Measurements from ENCODE around the gene COMMD6. TPM values are rescaled to one million over a fixed set of nuclear protein-coding genes. Genes with fewer than 3 reads are reported as not detected.
"Not testable (repeated sequence)": the region's sequence is repeated elsewhere in the genome, so short reads cannot be mapped to it uniquely, and the experiment has no call there.

COMMD6 gene
- total RNA-seq, 2 experiments from 2014 or later, result 103 to 121 TPM

DNA sequence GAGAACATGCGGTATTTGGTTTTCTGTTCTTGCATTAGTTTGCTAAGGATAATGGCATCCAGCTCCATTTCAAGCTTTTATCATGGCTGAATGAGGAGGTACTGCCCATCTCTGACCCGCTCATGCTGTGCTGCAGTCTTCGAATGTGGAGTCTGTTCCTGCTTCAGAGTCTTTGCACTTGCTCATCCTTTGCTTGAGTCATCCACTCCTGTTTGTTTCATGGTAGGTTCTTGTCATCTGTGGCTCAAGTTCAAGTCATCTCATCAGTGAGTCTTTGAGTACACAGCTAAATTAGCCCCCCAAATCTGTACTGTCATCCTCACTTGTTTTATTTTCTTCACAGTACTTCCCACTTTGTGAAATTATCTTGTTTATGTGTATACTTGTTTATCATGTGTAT, 17.3 kb upstream of the COMMD6 start:
- ATAC-seq (peak; percentile 80), DNase-seq (peak; percentile 25)
- H3K4me1 Mint-ChIP-seq, result peaks cover 66% of the 10 kb centered on the region
- no peaks in the 10 kb centered on the region for H3K9me3 Mint-ChIP-seq (ENCODE audit: low read depth)
- H3K27ac Mint-ChIP-seq, result peak overlapping the region; percentile 62
- no peak overlapping the region for H3K4me3 Mint-ChIP-seq
- ChIA-PET CTCF (interaction anchor here (0.8 kb wide), 1 partner anchor 14 kb away, joined by 4 read pairs; no protein-coding TSS in a partner anchor), POLR2A (interaction anchor here (0.6 kb wide), 1 partner anchor 15 kb away, joined by 3 read pairs; no protein-coding TSS in a partner anchor)
- peaks cover 38% of the 10 kb centered on the region for H3K36me3 Mint-ChIP-seq (ENCODE audit: low read depth)
- no peaks in the 10 kb centered on the region for H3K27me3 Mint-ChIP-seq
- intact Hi-C loops (cut with DNase I, micrococcal nuclease), result loop anchor here in 1 of 2 experiments (10.0 kb wide), 1 partner anchor 210 kb away; no protein-coding TSS in a partner anchor

DNA sequence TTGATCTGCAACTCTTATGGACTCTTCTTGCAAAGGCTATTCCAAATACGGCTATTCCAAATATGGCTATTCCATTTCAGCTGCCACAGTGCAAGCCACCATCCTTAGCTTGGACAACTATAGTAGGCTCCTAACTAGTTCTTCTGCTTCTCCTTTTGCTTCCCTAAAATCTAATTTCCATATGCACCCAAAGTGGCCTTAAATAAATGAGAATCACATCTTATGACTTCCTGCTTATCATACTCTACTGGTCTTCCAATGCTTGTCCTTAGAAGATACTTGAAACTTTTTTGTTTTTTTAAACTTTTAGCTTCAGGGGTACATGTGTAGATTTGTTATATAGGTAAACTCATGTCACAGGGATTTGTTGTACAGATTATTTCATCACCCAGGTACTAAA, 16.8 kb upstream of the COMMD6 start:
- H3K27ac Mint-ChIP-seq, result no peak overlapping the region
- ChIA-PET POLR2A (interaction anchor here (0.6 kb wide), 1 partner anchor 15 kb away, joined by 3 read pairs; no protein-coding TSS in a partner anchor), CTCF (interaction anchor here (0.8 to 1.1 kb wide), 2 partner anchors 13 to 26 kb away, joined by 4 to 5 read pairs; no protein-coding TSS in a partner anchor)
- H3K4me1 Mint-ChIP-seq, result peaks cover 65% of the 10 kb centered on the region
- no peak overlapping the region for H3K4me3 Mint-ChIP-seq
- ATAC-seq (no peak), DNase-seq (no peak)
- H3K27me3 Mint-ChIP-seq, result no peaks in the 10 kb centered on the region
- peaks cover 37% of the 10 kb centered on the region for H3K36me3 Mint-ChIP-seq (ENCODE audit: low read depth)
- intact Hi-C loops (cut with DNase I, micrococcal nuclease), result loop anchor here in 1 of 2 experiments (10.0 kb wide), 1 partner anchor 210 kb away; no protein-coding TSS in a partner anchor
- no peaks in the 10 kb centered on the region for H3K9me3 Mint-ChIP-seq (ENCODE audit: low read depth)

DNA sequence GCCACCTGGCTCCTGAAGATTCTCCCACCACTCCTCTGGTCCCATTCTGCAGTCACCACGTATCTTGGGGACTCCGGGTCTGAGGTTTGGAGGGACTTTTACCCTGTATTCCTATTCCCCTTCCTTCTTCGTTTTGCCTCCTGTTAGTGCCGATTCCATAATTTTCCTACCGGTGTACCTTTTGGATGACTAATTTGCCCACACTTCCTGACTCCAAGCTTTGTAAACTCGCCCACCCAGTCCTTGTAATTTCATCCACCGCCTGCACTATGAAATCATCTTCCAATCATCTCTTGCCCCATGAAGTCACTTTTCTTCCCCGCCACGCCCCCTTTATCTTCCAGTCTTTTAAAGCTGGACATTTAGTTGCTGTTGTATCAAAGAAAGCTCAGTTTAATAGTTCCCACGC, 12.5 kb upstream of the COMMD6 start:
- ChIA-PET POLR2A (no interaction called here), CTCF (interaction anchor here (0.8 to 2.0 kb wide), 4 partner anchors 12 to 176 kb away, joined by 3 to 8 read pairs (median 4); partner anchors contain the start of gene TBC1D4)
- DNase-seq (peak; percentile 66), ATAC-seq (peak; percentile 6)
- peaks cover 20% of the 10 kb centered on the region for H3K36me3 Mint-ChIP-seq (ENCODE audit: low read depth)
- no peaks in the 10 kb centered on the region for H3K9me3 Mint-ChIP-seq (ENCODE audit: low read depth)
- intact Hi-C loops (cut with DNase I, micrococcal nuclease), result loop anchor here in 1 of 2 experiments (10.0 kb wide), 1 partner anchor 215 kb away; no protein-coding TSS in a partner anchor
- peak overlapping the region; percentile 95 for H3K27ac Mint-ChIP-seq
- H3K4me3 Mint-ChIP-seq, result peak overlapping the region; percentile 85
- no peaks in the 10 kb centered on the region for H3K27me3 Mint-ChIP-seq
- H3K4me1 Mint-ChIP-seq, result peaks cover 48% of the 10 kb centered on the region

DNA sequence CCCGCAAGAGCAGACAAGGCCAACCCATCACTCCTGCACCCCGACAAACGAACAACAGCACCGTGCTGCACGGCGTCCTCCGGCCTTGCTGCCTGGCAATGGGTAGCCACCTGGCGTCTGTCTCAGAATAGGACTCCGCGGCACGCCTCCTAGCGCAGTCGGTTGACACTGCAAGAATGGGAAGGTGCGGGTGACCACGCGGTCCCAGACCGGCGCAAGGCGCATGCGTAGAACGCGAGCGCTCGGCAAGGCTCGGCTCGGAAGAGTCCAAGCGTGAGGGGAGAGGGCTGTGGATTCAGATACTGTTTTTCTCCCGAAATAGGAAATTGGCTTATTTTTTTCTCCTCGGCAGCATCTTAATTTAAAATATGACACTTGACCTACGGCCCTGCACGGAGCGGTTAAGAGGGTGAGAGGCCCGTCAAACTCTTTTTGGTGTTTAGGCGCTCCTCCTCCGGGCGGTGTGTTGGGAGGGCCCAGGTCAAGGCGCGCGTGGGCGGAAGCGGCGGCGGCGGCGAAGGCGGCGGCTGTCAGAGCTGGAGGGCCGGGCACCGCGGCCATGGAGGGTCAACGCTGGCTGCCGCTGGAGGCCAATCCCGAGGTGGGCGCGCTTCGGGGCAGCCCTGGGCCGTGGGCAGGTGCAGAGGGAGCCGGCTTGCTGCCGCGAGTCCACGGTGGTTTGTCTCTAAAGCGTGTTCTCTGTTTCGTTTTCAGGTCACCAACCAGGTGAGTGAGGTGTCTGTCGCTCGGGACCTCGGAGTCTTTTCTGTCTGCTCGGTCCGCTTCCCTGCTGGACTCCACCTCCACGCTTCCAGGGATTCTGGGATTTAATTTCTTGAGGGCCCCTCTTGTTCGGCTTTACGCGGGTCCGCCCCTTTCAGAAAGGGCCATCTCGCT, 11.9 kb upstream of the COMMD6 start, which contains the start of gene UCHL3:
Gene UCHL3, plus strand, starts transcription at position 530 of the 897 bp plus-strand sequence. Its CDS starts 30 bp downstream, at position 560.
- peaks cover 41% of the 10 kb centered on the region for H3K4me1 Mint-ChIP-seq
- peak within 1 kb of the TSS; percentile 85 for H3K4me3 Mint-ChIP-seq
- peak; percentile 96 for ATAC-seq
- ChIA-PET POLR2A (interaction anchor here (0.7 kb wide), 1 partner anchor 8 kb away, joined by 3 read pairs; no protein-coding TSS in a partner anchor), CTCF (interaction anchor here (0.8 to 2.0 kb wide), 2 partner anchors 12 to 33 kb away, joined by 4 to 8 read pairs; no protein-coding TSS in a partner anchor)
- H3K27me3 Mint-ChIP-seq, result no peaks in the 10 kb centered on the region
- DNase-seq, result peak; percentile 99
- H3K27ac Mint-ChIP-seq, result peak within 1 kb of the TSS; percentile 95
- peaks cover 14% of the 10 kb centered on the region for H3K36me3 Mint-ChIP-seq (ENCODE audit: low read depth)
- H3K9me3 Mint-ChIP-seq (ENCODE audit: low read depth), result no peaks in the 10 kb centered on the region
- intact Hi-C loops (cut with DNase I, micrococcal nuclease), result loop anchor here (1.0 to 10.0 kb wide), 9 partner anchors 11 to 1338 kb away; partner anchors contain the start of genes TBC1D4 (in 2 of the 2), COMMD6 (in 1 of the 2), KCTD12 (in 1 of the 2) and LMO7 (in 1 of the 2)

DNA sequence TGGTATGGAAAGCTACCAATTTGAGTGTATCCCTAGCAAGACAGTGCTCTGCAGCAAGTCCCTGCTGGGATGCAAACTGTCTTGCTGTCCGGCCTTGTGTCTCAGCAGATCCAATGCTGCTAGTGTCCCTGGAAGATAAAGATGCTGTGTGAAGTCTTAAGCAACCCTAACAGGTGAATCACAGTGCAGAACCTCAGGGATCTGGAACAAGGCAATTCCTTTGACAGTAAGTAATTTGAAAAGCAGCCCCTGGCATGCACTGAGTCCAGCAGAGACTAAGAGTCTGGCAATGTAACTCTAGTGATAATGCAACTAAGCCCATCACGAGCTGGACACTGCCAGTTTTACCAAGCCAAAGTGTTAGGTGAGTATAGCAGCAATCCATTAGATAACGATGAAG, 10.3 kb upstream of the COMMD6 start:
- no peaks in the 10 kb centered on the region for H3K36me3 Mint-ChIP-seq (ENCODE audit: low read depth)
- DNase-seq (no peak), ATAC-seq (no peak)
- intact Hi-C loops (cut with DNase I, micrococcal nuclease), result loop anchor here (2.0 to 5.0 kb wide), 2 partner anchors 65 to 1339 kb away; partner anchors contain the start of genes KCTD12 (in 1 of the 2) and TBC1D4 (in 1 of the 2)
- no peak overlapping the region for H3K27ac Mint-ChIP-seq
- H3K4me1 Mint-ChIP-seq, result peaks cover 26% of the 10 kb centered on the region
- POLR2A ChIA-PET, result no interaction called here
- H3K4me3 Mint-ChIP-seq, result no peak overlapping the region
- CTCF ChIA-PET, result interaction anchor here (0.8 to 1.7 kb wide), 3 partner anchors 10 to 66 kb away, joined by 5 read pairs; partner anchors contain the start of genes COMMD6 and TBC1D4
- H3K9me3 Mint-ChIP-seq (ENCODE audit: low read depth), result no peaks in the 10 kb centered on the region
- H3K27me3 Mint-ChIP-seq, result no peaks in the 10 kb centered on the region

DNA sequence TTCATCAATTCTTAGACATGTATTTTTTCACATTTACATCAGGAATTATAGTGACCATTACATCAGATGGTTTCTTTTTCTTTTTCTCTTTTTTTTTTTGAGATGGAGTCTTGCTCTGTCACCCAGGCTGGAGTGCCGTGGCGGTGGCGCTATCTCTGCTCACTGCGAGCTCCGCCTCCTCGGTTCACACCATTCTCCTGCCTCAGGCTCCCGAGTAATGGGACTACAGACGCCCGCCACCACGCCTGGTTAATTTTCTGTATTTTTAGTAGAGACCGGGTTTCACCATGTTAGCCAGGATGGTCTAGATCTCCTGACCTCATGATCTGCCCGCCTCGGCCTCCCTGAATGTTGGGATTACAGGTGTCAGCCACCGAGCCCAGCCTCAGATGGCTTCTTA, 7.7 kb upstream of the COMMD6 start:
- CTCF ChIA-PET, result interaction anchor here (2.1 kb wide), 1 partner anchor 10 kb away, joined by 9 read pairs; no protein-coding TSS in a partner anchor

DNA sequence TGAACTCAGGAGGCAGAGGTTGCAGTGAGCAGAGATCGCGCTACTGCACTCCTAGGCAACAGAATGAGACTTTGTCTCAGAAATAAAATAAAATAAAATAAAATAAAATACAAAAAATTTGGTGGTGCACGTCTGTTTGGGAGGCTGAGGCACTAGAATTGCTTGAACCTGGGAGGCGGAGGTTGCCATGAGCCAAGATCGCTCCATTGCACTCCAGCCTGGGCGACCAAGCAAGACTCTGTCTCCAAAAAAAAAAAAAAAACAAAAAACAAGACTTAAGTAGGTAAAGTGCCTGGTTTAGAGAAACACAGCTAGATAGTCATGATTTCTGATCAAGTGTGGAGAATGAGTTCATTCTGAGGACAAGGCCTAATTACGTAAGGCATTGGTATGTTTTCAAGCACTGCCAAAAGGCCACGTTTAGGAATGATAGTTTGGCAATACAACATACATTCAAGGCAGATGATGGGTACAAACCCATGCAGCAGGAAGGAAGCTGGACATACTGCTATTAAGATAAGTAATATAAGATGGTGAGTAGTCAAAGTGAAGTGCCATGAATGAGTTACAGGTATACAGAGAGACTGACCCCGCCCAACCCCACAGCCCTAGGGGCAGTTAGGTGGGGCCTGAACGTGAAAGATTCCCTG, 7.2 kb upstream of the COMMD6 start:
- no peak overlapping the region for H3K27ac Mint-ChIP-seq
- DNase-seq, result no peak
- intact Hi-C loops (cut with DNase I, micrococcal nuclease), result loop anchor here in 1 of 2 experiments (1.0 to 5.0 kb wide), 2 partner anchors 11 to 1342 kb away; partner anchors contain the start of gene KCTD12
- ChIA-PET POLR2A (no interaction called here), CTCF (interaction anchor here (2.1 kb wide), 1 partner anchor 10 kb away, joined by 9 read pairs; no protein-coding TSS in a partner anchor)
- ATAC-seq, result no peak
- no peaks in the 10 kb centered on the region for H3K36me3 Mint-ChIP-seq (ENCODE audit: low read depth)
- no peak overlapping the region for H3K4me3 Mint-ChIP-seq
- no peaks in the 10 kb centered on the region for H3K9me3 Mint-ChIP-seq (ENCODE audit: low read depth)
- peaks cover 8% of the 10 kb centered on the region for H3K4me1 Mint-ChIP-seq
- H3K27me3 Mint-ChIP-seq, result no peaks in the 10 kb centered on the region

More for the DNA sequence above, 7.7 kb upstream of the COMMD6 start:
- peaks cover 12% of the 10 kb centered on the region for H3K4me1 Mint-ChIP-seq
- H3K36me3 Mint-ChIP-seq (ENCODE audit: low read depth); POLR2A ChIA-PET; H3K27me3 Mint-ChIP-seq; H3K4me3 Mint-ChIP-seq; H3K9me3 Mint-ChIP-seq (ENCODE audit: low read depth); DNase-seq; ATAC-seq; H3K27ac Mint-ChIP-seq: not testable (repeated sequence)
- intact Hi-C loops (cut with DNase I, micrococcal nuclease), result loop anchor here in 1 of 2 experiments (5.0 kb wide), 1 partner anchor 1342 kb away; the partner anchor contains the start of gene KCTD12

DNA sequence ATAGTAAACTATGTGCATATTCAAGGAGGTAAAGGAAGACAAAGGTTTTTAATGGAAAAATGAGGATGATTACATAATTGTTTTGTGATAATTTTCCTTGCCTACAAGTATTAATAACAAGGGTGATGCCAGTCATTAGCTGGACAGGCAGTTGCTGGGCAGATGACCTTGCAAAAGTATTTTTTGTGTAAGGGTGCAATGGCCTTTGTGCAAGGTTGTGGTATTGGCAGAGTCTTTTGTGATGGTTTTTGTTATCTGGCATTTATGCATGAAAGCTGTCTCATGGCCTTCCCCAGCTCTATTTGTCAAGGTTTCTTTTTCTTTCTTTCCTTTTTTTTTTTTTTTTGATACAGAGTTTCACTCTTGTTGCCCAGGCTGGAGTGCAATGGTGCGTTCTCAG, 4.3 kb upstream of the COMMD6 start:
- CTCF ChIA-PET, result interaction anchor here (2.0 kb wide), 1 partner anchor 11 kb away, joined by 7 read pairs; no protein-coding TSS in a partner anchor
- H3K27ac Mint-ChIP-seq, result no peak overlapping the region
- no peak for ATAC-seq
- H3K36me3 Mint-ChIP-seq (ENCODE audit: low read depth), result peaks cover 2% of the 10 kb centered on the region
- intact Hi-C loops (cut with DNase I, micrococcal nuclease), result no loop called here
- peaks cover 12% of the 10 kb centered on the region for H3K4me1 Mint-ChIP-seq
- POLR2A ChIA-PET, result no interaction called here
- no peak for DNase-seq
- no peaks in the 10 kb centered on the region for H3K9me3 Mint-ChIP-seq (ENCODE audit: low read depth)
- no peak overlapping the region for H3K4me3 Mint-ChIP-seq
- H3K27me3 Mint-ChIP-seq, result no peaks in the 10 kb centered on the region

DNA sequence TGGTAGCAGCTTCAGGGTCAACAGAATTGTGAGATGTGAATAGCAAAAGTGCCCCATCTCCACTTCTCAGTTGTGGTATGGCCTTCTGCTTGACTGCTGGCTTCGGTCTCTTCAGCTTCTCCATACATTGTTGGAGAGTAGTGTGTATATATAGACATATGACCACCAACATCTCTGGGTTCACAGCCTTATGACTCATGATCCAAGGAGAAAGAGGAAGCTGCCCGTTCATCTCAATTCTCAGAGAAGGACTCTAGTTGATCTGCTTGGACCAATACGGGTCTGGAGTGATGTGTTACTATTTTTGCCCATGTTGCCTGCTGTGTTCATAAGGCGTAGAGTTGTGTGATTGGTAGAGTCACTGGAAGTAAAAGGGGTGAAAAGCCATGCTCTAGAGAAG, 3.6 kb upstream of the COMMD6 start:
- CTCF ChIA-PET, result interaction anchor here (0.9 to 2.0 kb wide), 3 partner anchors 10 to 13 kb away, joined by 3 to 7 read pairs (median 4); no protein-coding TSS in a partner anchor
- H3K27ac Mint-ChIP-seq, result no peak overlapping the region
- no peak for DNase-seq
- H3K9me3 Mint-ChIP-seq (ENCODE audit: low read depth), result no peaks in the 10 kb centered on the region
- ATAC-seq, result no peak
- POLR2A ChIA-PET, result no interaction called here
- no peak overlapping the region for H3K4me3 Mint-ChIP-seq
- peaks cover 19% of the 10 kb centered on the region for H3K4me1 Mint-ChIP-seq
- peaks cover 5% of the 10 kb centered on the region for H3K36me3 Mint-ChIP-seq (ENCODE audit: low read depth)
- intact Hi-C loops (cut with DNase I, micrococcal nuclease), result no loop called here
- H3K27me3 Mint-ChIP-seq, result no peaks in the 10 kb centered on the region

DNA sequence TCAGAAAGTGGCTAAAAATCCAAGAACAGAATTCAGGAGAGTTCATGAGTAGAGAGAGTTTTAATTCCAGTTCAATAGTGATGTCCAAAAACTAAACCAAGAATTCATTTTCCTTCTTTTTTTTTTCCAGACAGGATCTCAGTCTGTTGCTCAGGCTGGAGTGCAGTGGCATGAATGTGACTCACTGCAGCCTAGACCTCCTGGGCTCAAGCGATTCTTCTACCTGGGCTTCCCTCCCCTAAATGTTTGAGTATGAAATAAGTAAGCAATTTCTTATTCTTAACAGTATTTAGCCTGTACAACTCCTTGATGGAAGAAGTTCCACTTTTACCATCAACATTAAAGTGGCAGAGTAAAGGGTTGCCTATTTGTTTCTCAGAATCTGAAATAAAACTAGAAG, 3.8 kb downstream of the COMMD6 start:
- ChIA-PET CTCF (interaction anchor here (0.7 to 2.2 kb wide), 4 partner anchors 12 to 109 kb away, joined by 3 to 9 read pairs (median 6); partner anchors contain the start of gene TBC1D4), POLR2A (no interaction called here)
- intact Hi-C loops (cut with DNase I, micrococcal nuclease), result loop anchor here (1.0 to 10.0 kb wide), 3 partner anchors 9 to 1791 kb away; partner anchors contain the start of gene MYCBP2 (in 1 of the 2)
- H3K36me3 Mint-ChIP-seq (ENCODE audit: low read depth), result peaks cover 39% of the 10 kb centered on the region
- H3K4me3 Mint-ChIP-seq, result no peak overlapping the region
- peaks cover 68% of the 10 kb centered on the region for H3K4me1 Mint-ChIP-seq
- H3K9me3 Mint-ChIP-seq (ENCODE audit: low read depth), result no peaks in the 10 kb centered on the region
- H3K27ac Mint-ChIP-seq, result no peak overlapping the region
- ATAC-seq (no peak), DNase-seq (no peak)
- H3K27me3 Mint-ChIP-seq, result no peaks in the 10 kb centered on the region
